RWPE2 (cell line): ENCODE data around the gene MYOF.

Source experiments
- ATAC-seq: fragments of 200-7000 bp; cut with Tn5 transposase; 3 replicates; pipeline ENCODE4 v1.9.1; 2021; ENCODE audit warnings: low read depth
- DNase-seq: peaks from one replicate; pipeline ENCODE4 v3.0.0-alpha.2; 2020; ENCODE audit warnings: low spot score
- H3K27ac ChIP-seq: fragments of 450-650 bp; 2 replicates; pipeline ENCODE4 v1.5.1; 2017; ENCODE audit warnings: mild to moderate bottlenecking; ENCODE audit not compliant: poor library complexity, severe bottlenecking
- H3K27me3 ChIP-seq: fragments of 250-450 bp; sonication (Bioruptor Pico); 2 replicates; pipeline ENCODE4 v1.5.1; 2021; ENCODE audit warnings: mild to moderate bottlenecking, moderate library complexity; ENCODE audit not compliant: insufficient read depth, poor library complexity, severe bottlenecking
- H3K36me3 ChIP-seq: fragments of 250-450 bp; sonication (Bioruptor Pico); 2 replicates; pipeline ENCODE4 v1.5.1; 2020; ENCODE audit warnings: low read depth, mild to moderate bottlenecking, moderate library complexity
- H3K4me1 ChIP-seq: fragments of 250-450 bp; sonication (Bioruptor Pico); 2 replicates; pipeline ENCODE4 v1.5.1; 2021; ENCODE audit warnings: mild to moderate bottlenecking, moderate library complexity; ENCODE audit not compliant: insufficient read depth, poor library complexity, severe bottlenecking
- H3K4me3 ChIP-seq: fragments of 250-450 bp; sonication (Bioruptor Pico); 2 replicates; pipeline ENCODE4 v1.5.1; 2021; ENCODE audit warnings: mild to moderate bottlenecking, moderate library complexity; ENCODE audit not compliant: severe bottlenecking
- H3K9me3 ChIP-seq: fragments of 250-450 bp; sonication (Bioruptor Pico); 2 replicates; pipeline ENCODE4 v1.5.1; 2021; ENCODE audit warnings: mild to moderate bottlenecking, moderate library complexity; ENCODE audit not compliant: severe bottlenecking
- CTCF ChIP-seq: fragments of 450-650 bp; IDR thresholded peaks from one replicate; pipeline ENCODE4 v1.5.1; 2017; ENCODE audit warnings: mild to moderate bottlenecking, moderate library complexity; ENCODE audit not compliant: poor library complexity, severe bottlenecking

The MYOF gene

DNA sequence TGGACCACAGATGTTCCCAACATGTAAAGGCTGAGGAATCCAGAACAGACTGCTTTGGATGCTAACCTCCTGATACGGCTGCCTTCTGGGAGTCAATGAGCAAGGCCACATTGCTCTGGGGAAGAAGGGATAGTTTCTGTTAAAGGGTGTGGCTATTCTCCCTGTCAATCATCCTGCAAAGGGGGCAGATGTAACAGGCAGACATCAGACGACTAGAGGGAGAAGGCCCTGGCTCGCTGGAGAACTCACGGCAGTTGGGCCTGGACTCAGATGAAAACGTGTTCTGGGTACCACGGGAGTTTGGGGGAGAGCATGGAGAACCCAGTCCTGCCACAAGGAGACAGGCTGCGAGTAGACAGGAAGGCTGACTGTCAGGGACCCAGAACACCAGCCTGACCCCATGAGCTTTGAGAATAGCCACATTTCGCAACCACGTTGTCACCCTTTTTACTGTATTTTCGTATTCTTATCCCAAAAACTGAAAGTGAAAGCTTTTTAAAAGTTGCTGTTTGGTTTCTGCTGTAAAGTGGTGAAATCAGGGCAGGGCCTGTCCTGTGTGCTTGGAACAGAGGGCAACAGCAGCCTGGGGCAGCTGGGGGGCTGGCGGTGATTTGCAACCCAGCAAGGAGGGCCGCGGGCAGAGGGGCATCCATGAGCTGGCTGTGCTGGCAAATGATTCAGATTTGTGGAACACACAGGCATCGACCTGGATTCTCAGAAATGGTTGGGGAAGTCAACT, 95.3 kb downstream of the MYOF start:
- H3K36me3 ChIP-seq: peaks cover 86% of the 10 kb centered on the region
- DNase-seq: no peak
- peaks cover 19% of the 10 kb centered on the region for H3K4me1 ChIP-seq
- TF ChIP-seq CTCF: no peak
- H3K4me3 ChIP-seq: no peak overlapping the region
- no peaks in the 10 kb centered on the region for H3K9me3 ChIP-seq
- no peaks in the 10 kb centered on the region for H3K27me3 ChIP-seq
- peak overlapping the region; percentile 98 for H3K27ac ChIP-seq
- no peak for ATAC-seq

- no peak for ATAC-seq
- Histone ChIP-seq H3K4me1 (peaks cover 23% of the 10 kb centered on the region), H3K27ac (peak overlapping the region; percentile 98), H3K4me3 (no peak overlapping the region), H3K9me3 (no peaks in the 10 kb centered on the region), H3K27me3 (no peaks in the 10 kb centered on the region), H3K36me3 (peaks cover 88% of the 10 kb centered on the region)
- TF ChIP-seq CTCF: no peak
- DNase-seq: no peak
Observed at GRCh38 chr10:93385345-93385744, 96.8 kb downstream of the MYOF start.

- DNase-seq: peak; percentile 98
- no peaks in the 10 kb centered on the region for H3K9me3 ChIP-seq
- H3K27ac ChIP-seq: peak overlapping the region; percentile 98
- peak; percentile 91 for ATAC-seq
- TF ChIP-seq CTCF: no peak
- peaks cover 37% of the 10 kb centered on the region for H3K4me1 ChIP-seq
- H3K27me3 ChIP-seq: no peaks in the 10 kb centered on the region
- peaks cover 88% of the 10 kb centered on the region for H3K36me3 ChIP-seq
- H3K4me3 ChIP-seq: peak overlapping the region; percentile 10
Observed at GRCh38 chr10:93384006-93384405, 98.1 kb downstream of the MYOF start.

GRCh38 chr10:93383562-93383981, 98.6 kb downstream of the MYOF start:
- peaks cover 88% of the 10 kb centered on the region for H3K36me3 ChIP-seq
- H3K4me3 ChIP-seq: peak overlapping the region; percentile 10
- H3K9me3 ChIP-seq: no peaks in the 10 kb centered on the region
- peaks cover 41% of the 10 kb centered on the region for H3K4me1 ChIP-seq
- no peak for TF ChIP-seq CTCF
- peak overlapping the region; percentile 98 for H3K27ac ChIP-seq
- DNase-seq (no peak), ATAC-seq (peak; percentile 46)
- no peaks in the 10 kb centered on the region for H3K27me3 ChIP-seq
